Testis (tissue), 3 donors: ENCODE data around the gene MBD6. TPM values are rescaled to one million over a fixed set of nuclear protein-coding genes. Genes with fewer than 3 reads are reported as not detected.

Experiments
- DNase-seq: peaks from one replicate; pipeline ENCODE4 v3.0.0-alpha.2; 2019
- H3K27ac ChIP-seq, 2 donors: fragments of 200-600 bp; sonication (generic); one replicate each; pipeline ENCODE4 v1.5.1; 2019
- H3K27me3 ChIP-seq: fragments of 200-600 bp; sonication (generic); one replicate; pipeline ENCODE4 v1.5.1; 2019
- H3K36me3 ChIP-seq: fragments of 200-600 bp; sonication (generic); one replicate; pipeline ENCODE4 v1.5.1; 2017; ENCODE audit warnings: low read depth; ENCODE audit errors: missing control alignments
- H3K4me1 ChIP-seq: fragments of 200-600 bp; sonication (generic); one replicate; pipeline ENCODE4 v1.5.1; 2019
- H3K4me3 ChIP-seq, 2 donors: fragments of 200-600 bp; sonication (generic); one replicate each; pipeline ENCODE4 v1.5.1; 2017 to 2019
- H3K9me3 ChIP-seq: fragments of 200-600 bp; sonication (generic); one replicate; pipeline ENCODE4 v1.5.1; 2017
- POLR2A ChIP-seq: fragments of 450-650 bp; IDR thresholded peaks from one replicate; pipeline ENCODE4 v1.6.1; 2017; ENCODE audit warnings: antibody characterized with exemption, mild to moderate bottlenecking, moderate library complexity
- WGBS, 2 donors: methylation state at CpG; one replicate each; pipeline ENCODE4 v1.1.5; 2018; 5-methylcytosine and 5-hydroxymethylcytosine counted together
- intact Hi-C: fragments of 100-400 bp; cut with DNase I; formaldehyde crosslinking; loops from one replicate; pipeline ENCODE4 v1.15.1; 2023; ENCODE audit warnings: low total_unique reads
- polyA plus RNA-seq: library from polyadenylated mRNA; stranded (reverse); fragments of 350-450 nt; fragmentation: Illumina TruSeq; extraction: RNeasy Lipid Tissue Mini Kit (QIAGEN cat#74804); gene quantifications from one replicate; pipeline ENCODE4 v1.2.3, GENCODE V29; 2014; ENCODE audit warnings: low read depth, low replicate concordance; ENCODE audit not compliant: insufficient read depth
- total RNA-seq, 2 donors: library from RNA; depleted of rRNA; stranded (reverse); fragments of >200 nt; gene quantifications; one replicate each; pipeline ENCODE4 v1.2.3, GENCODE V29; 2016
- TF ChIP-seq, protein P1 (sequence below), 3 experiments: fragments of 450-650 bp in 2 of 3; fragments of 200-600 bp in 1 of 3; sonication (generic) in 1 of 3; IDR thresholded peaks; one replicate each; pipeline ENCODE4 v1.5.1; 2016 to 2019; ENCODE audit warnings: antibody characterized with exemption in 3 of 3, mild to moderate bottlenecking in 2 of 3, moderate library complexity in 1 of 3

Gene MBD6
- total and polyA plus RNA-seq, 3 donors from 2014 or later = 84.7 to 130 (median 86.6) TPM

DNA sequence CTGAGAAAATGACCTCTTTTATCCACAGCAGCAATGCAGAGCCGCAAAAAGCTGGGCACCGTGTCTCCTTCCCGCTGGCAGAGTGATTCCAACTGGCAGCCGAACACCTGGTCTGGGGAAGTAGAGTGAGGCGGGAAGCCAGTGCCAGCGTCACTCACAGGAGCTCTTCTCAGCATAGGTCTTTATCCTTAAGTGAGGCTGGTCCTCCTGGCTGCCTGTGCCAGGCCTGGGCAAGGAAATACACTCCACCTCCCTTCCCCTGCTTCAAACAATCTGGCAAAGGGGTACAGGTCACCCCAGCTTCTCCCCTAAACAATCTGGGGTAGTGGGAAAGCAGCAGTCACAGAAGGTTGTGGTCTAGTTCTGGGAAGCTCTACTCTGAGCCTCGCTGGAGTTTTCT is 47.8 kb upstream of the MBD6 start:
- H3K4me3 ChIP-seq = peak overlapping the region; percentile 19 to 61
- no peak for DNase-seq
- WGBS, 2 donors = 48 to 54% methylated on average over 6 to 7 of the region's 7 CpGs
- no peak overlapping the region for H3K27ac ChIP-seq
- H3K36me3 ChIP-seq = no peaks in the 10 kb centered on the region
- TF ChIP-seq POLR2A = no peak
- TF ChIP-seq, protein P1, sequence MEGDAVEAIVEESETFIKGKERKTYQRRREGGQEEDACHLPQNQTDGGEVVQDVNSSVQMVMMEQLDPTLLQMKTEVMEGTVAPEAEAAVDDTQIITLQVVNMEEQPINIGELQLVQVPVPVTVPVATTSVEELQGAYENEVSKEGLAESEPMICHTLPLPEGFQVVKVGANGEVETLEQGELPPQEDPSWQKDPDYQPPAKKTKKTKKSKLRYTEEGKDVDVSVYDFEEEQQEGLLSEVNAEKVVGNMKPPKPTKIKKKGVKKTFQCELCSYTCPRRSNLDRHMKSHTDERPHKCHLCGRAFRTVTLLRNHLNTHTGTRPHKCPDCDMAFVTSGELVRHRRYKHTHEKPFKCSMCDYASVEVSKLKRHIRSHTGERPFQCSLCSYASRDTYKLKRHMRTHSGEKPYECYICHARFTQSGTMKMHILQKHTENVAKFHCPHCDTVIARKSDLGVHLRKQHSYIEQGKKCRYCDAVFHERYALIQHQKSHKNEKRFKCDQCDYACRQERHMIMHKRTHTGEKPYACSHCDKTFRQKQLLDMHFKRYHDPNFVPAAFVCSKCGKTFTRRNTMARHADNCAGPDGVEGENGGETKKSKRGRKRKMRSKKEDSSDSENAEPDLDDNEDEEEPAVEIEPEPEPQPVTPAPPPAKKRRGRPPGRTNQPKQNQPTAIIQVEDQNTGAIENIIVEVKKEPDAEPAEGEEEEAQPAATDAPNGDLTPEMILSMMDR (IDR thresholded peaks at IDR 0.05) = no peak
- no peaks in the 10 kb centered on the region for H3K27me3 ChIP-seq
- no peaks in the 10 kb centered on the region for H3K9me3 ChIP-seq
- intact Hi-C loops = no loop called here
- peaks cover 15% of the 10 kb centered on the region for H3K4me1 ChIP-seq

DNA sequence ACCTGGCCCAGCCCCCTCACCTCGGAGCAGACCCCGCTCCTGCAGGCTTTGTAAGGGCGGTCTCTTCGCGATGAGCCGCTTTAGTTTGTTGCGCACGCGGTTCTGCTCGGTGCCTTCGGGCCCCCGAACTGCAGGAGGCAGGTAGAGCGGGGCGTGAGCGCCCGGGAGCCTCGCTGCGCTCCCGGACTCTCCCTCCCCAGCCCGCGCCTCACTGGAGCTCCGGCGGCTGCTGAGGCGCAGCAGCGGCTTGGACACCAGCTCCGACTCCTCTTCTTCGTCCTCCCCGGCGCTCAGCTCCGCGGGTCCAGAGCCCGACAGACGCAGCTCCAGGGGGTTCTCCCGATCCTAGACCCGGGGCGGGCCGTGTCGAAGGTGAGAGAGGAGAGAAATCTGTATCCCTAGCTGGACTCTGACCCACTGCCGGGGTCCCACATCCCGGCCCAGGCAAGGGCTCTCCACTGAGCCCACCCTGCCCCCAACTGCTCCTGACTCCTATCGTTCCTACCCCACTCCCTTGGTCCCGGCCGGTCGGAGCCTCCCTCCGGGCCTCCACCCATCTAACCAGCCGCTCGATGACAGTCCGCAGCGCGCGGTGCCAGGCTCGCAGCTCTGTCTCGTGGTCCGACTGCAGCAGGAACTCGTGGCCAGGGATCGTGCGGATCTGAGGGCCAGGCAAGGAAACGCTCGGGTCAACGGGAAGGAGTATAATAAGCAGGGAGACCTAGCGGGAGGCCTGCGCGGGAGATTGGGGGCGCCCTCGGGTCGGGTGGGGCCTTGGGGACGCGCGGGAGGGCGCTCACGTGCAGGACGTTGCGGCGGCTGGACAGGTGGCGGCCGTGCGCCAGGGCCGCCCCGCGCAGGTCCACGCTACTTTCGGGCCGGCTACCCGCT is 47.1 kb upstream of the MBD6 start:
- H3K27me3 ChIP-seq = no peaks in the 10 kb centered on the region
- no peak for TF ChIP-seq POLR2A
- TF ChIP-seq, protein P1 (IDR thresholded peaks at IDR 0.05) = no peak
- peak overlapping the region; percentile 19 to 61 for H3K4me3 ChIP-seq
- peak; percentile 66 for DNase-seq
- peaks cover 15% of the 10 kb centered on the region for H3K4me1 ChIP-seq
- H3K9me3 ChIP-seq = no peaks in the 10 kb centered on the region
- intact Hi-C loops = no loop called here
- no peak overlapping the region for H3K27ac ChIP-seq
- no peaks in the 10 kb centered on the region for H3K36me3 ChIP-seq
- WGBS, 2 donors = 8 to 10% methylated on average over 32 to 83 of the region's 84 CpGs

DNA sequence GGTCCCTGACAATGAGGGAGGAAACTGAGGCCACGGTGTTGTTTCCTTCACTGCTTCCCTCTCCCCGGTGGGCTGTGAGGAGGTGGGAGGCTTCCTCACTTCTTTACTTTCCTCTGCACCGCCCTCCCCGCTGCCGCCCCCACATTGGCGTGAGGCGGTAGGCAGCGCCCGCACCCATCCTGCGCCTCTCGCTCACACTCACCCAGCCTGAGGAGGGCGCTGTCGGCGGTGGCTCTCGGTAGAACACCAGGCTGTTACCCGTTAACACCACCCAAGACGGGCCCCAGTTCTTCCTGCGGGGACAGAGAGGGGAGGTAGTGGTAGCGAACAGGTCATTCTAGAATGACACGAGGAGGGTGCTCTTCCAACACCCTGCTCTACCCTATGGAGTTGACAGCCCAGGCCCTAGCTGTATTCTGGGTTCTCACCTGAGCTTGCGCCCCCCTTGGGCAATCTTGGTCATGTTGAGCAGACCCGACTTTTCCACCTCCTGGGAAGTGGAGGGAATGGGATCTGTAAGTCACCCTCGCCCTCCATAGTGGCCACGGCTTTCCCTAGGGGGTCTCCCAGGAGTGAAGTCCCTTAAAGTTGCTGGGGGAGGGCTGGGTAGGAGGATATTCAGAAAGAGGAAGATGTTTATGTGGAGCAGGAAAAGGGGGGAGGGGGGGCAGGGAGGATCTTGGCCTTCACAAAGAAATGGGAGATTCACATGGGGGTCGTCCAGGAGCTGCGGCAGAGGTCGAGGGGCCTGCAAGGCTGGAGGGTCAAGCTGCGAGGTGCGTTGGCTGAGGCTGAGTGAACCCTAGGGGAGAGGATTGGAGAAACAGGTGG is 46.2 kb upstream of the MBD6 start:
- H3K27me3 ChIP-seq = no peaks in the 10 kb centered on the region
- peak overlapping the region; percentile 19 to 61 for H3K4me3 ChIP-seq
- no peak for TF ChIP-seq POLR2A
- TF ChIP-seq, protein P1 (IDR thresholded peaks at IDR 0.05) = no peak
- intact Hi-C loops = no loop called here
- H3K4me1 ChIP-seq = peaks cover 15% of the 10 kb centered on the region
- no peak overlapping the region for H3K27ac ChIP-seq
- peak; percentile 40 for DNase-seq
- 21% methylated on average over 24 to 29 of the region's 29 CpGs for WGBS, 2 donors
- H3K36me3 ChIP-seq = no peaks in the 10 kb centered on the region
- H3K9me3 ChIP-seq = no peaks in the 10 kb centered on the region

DNA sequence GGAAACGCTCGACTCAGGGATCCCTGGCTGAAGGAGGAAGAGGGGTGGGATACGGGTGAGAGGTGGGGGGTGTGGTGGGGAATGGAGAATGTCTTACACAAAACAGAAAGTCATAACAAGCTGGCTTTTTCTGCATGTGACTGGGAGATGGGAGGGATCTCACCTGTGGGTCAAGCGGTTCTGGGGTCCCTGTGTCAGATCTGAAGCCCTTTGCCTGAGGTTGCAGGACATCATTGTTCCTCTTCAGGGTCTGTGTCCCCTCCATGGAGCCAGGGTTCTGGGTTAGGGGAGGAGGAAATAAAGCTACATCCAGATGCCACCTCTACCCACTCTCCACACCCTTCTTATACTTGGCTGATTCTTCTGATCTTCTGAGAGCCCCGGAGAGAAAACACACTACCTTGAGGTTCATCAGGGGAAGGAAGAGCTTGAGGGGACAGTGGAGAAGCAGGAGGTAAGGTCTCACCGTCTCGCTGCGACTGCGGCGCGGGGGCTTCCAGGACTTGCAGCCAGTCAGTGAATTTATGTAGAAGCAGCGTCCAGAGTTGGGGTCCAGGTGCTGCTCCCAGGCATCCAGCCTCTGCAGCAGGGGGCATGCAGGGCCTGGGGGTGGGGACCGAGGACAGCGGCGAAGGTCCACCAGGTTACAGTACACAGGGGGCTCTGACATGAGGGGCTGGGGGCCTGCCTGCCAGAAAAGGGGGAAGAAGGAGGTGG is 45.5 kb upstream of the MBD6 start:
- no peak for DNase-seq
- no peaks in the 10 kb centered on the region for H3K27me3 ChIP-seq
- peaks cover 15% of the 10 kb centered on the region for H3K4me1 ChIP-seq
- intact Hi-C loops = no loop called here
- WGBS, 2 donors = 80 to 85% methylated on average over 15 of the region's 15 CpGs
- no peaks in the 10 kb centered on the region for H3K9me3 ChIP-seq
- H3K4me3 ChIP-seq = peak overlapping the region in 1 of 2 donors; percentile 23
- H3K36me3 ChIP-seq = no peaks in the 10 kb centered on the region
- TF ChIP-seq, protein P1 (IDR thresholded peaks at IDR 0.05) = no peak
- no peak for TF ChIP-seq POLR2A
- no peak overlapping the region for H3K27ac ChIP-seq
